Measurements from ENCODE around the gene GNAL.
"Not testable (repeated sequence)": the region's sequence is repeated elsewhere in the genome, so short reads cannot be mapped to it uniquely, and the experiment has no call there.

GRCh38 chr18:11892438-11892837 is 203.4 kb downstream of the GNAL start:
- TF ChIP-seq CTCF (IDR thresholded peaks at IDR 0.05; ENCODE audit: insufficient read depth, low read length, poor library complexity, severe bottlenecking); EZH2phosphoT487 (conservative IDR thresholded peaks at IDR 0.05; ENCODE audit: low read length): not testable (repeated sequence)
